GM18861 (cell line): ENCODE results near the gene CHCHD1.
"Not testable (repeated sequence)": the region's sequence is repeated elsewhere in the genome, so short reads cannot be mapped to it uniquely, and the experiment has no call there.

ENCODE experiments used
- ATAC-seq: cut with Tn5 transposase; IDR thresholded peaks from one replicate; pipeline ENCODE4 v1.9.1; 2021; ENCODE audit not compliant: unreplicated experiment

Gene CHCHD1

GRCh38 chr10:73781879-73782748 is at the start of gene CHCHD1:
CHCHD1 (plus strand) TSS chr10:73782048; CDS start chr10:73782076, 28 bp downstream.
- peak; percentile 38 for ATAC-seq

- no peak for ATAC-seq
Observed at GRCh38 chr10:73732426-73732825, 49.4 kb upstream of the CHCHD1 start.

GRCh38 chr10:73732931-73733623 is 48.8 kb upstream of the CHCHD1 start:
- no peak for ATAC-seq

DNA sequence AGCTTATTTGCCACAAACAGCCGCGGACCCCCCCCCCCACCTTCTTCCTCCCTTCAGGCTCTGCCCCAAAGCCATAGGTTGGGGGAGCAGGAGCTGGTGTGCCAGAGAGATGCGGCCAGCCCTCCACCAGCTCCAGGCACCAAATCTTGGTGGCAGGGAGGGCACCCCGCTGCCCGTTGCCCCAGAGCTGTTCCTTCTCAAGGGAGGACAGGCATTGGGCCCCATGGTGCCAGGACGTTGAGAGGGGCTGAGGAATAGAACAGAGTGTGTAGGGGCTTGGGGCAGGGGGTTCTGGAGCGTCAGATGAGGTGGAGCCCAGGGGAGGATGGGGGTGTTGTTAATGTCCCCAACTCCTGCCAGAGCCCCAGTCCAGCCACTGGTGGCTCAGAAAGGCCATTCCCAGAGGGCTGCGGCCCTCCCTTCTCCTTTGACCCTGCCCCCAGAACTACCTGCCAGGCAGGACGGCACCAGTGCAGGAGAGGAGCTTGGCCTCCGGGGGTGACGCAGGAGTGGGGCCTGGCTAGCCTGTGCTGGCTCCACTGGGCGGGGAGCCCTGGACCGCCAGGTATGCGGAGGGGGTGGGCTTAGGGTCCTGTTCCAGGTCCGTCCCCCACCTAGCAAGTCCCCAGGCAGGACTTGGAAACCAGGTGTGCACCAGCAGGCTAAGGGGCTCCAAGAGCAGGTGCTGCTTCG is 47.7 kb upstream of the CHCHD1 start:
- ATAC-seq: no peak

DNA sequence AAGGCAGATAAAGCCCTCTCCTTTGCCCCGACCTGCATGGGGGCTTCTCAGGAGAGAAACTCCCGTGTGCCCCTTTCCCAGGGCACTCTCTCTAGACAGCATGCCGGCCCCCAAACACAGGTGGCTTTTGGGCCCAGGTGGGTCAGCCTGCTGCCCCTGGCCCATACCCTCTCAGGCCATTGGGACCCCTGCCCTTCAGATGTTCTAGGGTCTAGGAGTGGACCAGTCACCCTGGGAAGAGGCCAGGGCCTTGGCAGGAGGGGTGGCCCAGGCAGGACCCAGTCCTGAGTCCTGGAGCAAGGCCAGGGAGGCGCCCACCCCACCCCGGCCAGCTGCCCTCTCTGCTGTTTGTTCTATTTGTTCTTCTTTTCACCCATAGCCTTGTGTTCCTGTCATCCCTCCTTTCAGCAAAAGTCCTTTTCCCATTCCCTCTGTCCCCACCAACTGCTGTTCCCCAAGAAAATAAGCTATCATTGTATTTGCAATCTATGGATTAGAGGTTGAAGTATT is 47.0 kb upstream of the CHCHD1 start:
- no peak for ATAC-seq

DNA sequence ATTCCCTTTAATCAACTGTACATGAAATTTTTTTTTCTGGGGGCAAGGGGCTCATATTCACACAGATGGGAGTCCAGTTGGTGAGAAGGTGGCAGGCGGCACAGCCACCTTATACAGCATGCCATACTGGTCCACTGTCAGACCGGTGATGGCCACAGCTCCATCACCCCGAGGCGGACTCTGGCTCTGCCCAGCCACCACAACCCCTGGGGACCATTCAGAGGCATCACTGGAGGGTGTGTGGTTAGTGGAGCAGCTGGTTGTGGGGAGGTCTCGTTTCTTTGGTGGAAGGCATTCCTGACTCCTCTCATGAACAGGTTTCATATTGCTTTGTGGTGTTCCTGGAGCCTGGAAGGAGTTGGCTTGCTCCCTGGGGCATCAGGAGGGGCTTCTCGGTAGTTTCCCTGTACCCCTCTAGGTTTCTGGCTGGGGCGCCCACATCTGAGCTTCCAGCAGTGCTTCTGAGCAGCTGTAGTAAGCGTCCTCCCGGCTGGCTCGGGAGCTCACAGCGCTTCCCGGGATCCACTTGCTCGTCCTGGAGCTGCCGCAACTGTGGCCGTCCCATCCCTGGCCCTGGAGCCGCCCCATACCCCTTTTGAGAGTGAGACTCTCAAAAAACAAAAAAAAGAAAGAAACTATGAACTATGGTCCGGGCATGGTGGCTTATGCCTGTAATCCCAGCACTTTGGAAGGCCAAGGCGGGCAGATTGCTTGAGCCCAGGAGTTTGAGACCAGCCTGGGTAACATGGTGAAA is 41.2 kb upstream of the CHCHD1 start:
- not testable (repeated sequence) for ATAC-seq

- no peak for ATAC-seq
Observed at GRCh38 chr10:73742454-73742734, 39.5 kb upstream of the CHCHD1 start.

DNA sequence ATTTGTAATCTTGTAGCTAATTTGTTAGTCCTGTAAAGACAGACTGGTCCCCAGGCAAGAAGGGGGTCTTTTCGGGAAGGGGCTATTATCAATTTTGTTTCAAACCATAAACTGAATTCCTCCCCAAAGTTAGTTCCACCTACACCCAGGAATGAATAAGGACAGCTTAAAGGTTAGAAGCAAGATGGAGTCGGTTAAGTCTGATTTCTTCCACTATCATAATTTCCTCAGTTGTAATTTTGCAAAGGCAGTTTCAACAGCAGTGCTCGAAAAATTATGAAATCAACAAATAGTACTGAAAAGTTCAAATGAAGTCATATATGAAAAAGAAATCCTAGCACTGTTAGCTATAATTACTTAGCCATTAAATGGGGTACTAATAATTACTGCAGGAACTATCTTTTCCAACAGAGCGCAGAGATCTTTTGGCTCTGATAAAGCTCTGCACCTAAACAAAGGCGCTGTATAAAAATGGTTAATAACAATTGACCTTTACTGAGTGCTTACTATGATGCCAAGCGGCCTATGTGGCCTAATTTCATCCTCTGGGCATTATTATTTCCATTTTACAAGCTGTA is 38.4 kb upstream of the CHCHD1 start:
- no peak for ATAC-seq

DNA sequence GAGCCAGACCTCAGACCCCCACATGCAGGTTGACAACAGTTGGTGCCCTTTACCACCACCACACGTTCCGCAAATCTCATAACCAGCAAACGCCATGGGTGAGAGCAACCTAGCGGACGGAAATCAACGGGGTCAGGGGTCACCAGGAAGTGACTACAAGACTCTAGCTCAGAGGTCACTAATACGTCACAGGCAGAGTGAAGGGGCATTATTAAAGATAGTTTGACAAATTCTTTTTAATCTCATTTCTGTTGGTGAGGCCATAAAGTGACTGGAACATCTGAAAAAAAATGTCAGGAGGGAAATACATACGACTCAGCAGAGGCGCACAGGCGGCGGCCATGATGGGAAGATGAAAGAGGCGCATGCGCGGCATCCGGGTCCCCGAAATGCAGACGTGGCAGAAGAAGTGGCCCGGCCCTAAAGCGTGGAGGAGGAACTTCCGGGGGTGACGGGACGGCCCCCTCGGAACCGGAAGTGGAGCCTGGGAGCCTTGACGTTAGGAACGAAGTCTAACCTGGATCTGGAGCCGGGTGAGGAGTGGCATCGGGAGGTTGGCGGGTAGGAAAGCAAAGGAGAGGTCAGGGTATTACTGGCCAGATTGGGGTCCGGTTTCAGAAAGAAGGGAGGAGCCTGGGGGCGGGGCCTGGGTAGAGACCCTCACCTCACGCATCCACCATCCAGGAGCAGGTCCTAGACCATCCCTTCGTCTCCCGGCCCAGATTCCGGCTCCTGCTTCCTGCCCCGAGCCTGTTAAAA is 37.8 kb upstream of the CHCHD1 start, which contains the start of gene SEC24C:
Gene SEC24C (plus strand): TSS at position 468 of the 759 bp plus-strand sequence. CDS start 2,461 bp downstream, outside the sequence.
- peak; percentile 86 for ATAC-seq

- no peak for ATAC-seq
Observed at GRCh38 chr10:73744664-73744975, 37.2 kb upstream of the CHCHD1 start.

GRCh38 chr10:73746721-73747120 is 35.1 kb upstream of the CHCHD1 start:
- ATAC-seq: no peak

GRCh38 chr10:73750819-73751218 is 31.0 kb upstream of the CHCHD1 start:
- no peak for ATAC-seq

GRCh38 chr10:73756183-73756582 is 25.7 kb upstream of the CHCHD1 start:
- ATAC-seq: no peak

GRCh38 chr10:73758704-73759511 is 22.9 kb upstream of the CHCHD1 start:
- ATAC-seq: no peak

DNA sequence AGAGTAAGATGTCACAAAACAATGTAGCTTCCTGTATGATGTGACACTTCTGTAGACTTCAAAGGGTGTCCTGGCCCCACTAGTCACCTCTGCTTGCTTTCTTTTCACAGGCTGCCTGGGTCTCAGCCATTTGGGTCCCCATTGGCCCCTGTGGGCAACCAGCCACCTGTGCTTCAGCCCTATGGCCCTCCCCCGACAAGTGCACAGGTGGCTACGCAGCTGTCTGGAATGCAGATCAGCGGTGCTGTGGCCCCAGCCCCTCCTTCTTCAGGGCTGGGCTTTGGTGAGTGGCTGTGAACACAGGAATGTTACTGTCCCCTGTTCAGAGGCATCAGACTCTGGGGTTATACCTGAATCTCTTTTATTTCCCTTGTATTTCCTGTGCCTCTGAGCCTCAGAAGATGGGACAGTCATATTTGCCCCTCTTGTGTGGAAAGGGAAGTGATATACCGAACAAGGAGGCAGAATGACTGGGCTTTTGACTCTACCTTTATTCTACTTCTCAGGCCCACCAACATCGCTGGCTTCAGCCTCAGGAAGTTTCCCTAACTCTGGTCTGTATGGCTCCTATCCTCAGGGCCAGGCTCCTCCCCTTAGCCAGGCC is 22.2 kb upstream of the CHCHD1 start:
- no peak for ATAC-seq

GRCh38 chr10:73761781-73762180 is 20.1 kb upstream of the CHCHD1 start:
- no peak for ATAC-seq

DNA sequence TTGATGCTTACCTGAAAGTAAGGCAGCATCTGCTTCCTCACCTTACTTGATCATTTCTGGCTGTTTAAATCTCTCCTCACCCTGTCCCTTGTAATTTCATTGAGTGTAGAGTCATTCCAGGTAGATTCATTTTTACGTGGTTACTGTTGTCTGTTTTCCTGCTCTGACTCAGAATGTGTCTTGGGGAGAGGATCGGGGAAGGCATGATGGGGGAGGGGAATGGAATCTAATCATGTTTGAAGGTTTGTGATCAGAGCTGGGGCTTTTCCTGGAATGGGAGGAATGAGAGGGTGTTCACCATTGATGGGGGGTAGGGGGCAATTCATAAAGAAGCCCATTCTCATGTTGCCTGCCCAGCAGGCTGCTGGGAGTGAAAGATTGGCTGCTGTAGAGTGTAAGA is 18.9 kb upstream of the CHCHD1 start:
- ATAC-seq: no peak

- ATAC-seq: no peak
Observed at GRCh38 chr10:73763343-73763742, 18.5 kb upstream of the CHCHD1 start.

DNA sequence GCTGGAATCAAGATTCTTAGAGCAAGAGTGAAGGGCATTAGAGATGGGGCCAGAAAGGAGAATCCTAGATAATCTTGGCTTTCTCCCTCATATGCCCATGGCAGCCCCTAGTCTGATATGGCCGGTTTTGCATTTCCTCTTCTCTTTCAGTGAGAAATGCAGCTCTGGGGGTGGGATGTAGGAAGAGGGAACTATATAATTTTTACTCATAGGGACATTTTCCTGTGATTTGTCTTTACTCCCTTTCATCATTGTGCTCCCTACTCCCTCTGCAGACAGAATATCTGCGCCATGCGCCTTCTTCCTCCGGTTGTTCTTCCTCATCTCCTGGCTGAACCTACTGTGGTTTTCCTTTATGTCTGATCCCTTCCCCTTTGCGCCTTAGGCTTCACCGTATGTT is 16.8 kb upstream of the CHCHD1 start:
- ATAC-seq: no peak
